H1 (cell line): ENCODE data around the gene CUBN. TPM values are rescaled to one million over a fixed set of nuclear protein-coding genes. Genes with fewer than 3 reads are reported as not detected.

Experiments used
- CTCF ChIA-PET: fragments of 300-600 bp; sonication (Branson Sonifier 250); formaldehyde crosslinking; loops from one replicate; lab custom pipeline; 2021; ENCODE audit not compliant: partially characterized antibody; lab: Charles Lee
- POLR2A ChIA-PET: fragments of 300-600 bp; sonication (Branson Sonifier 250); formaldehyde crosslinking; loops from one replicate; lab custom pipeline; 2021; ENCODE audit warnings: inconsistent platforms; ENCODE audit not compliant: partially characterized antibody; lab: Charles Lee
- DNase-seq, 2 experiments: peaks; one replicate each; pipeline versions ENCODE4 v3.0.0 to v3.0.0-alpha.2; 2010 to 2022; ENCODE audit warnings: low spot score in 2 of 2, low read depth in 1 of 2, mixed read lengths in 1 of 2
- FAIRE-seq: peaks from 2 replicates; lab custom pipeline; 2011; peaks lifted over from hg19 to GRCh38; lab: Jason Lieb, UNC
- H2AFZ ChIP-seq: 2 replicates; pipeline ENCODE4 v1.8.1; 2012; ENCODE audit warnings: low read length, inconsistent platforms
- H2AK5ac ChIP-seq: 2 replicates; pipeline ENCODE4 v1.6.1; 2013; ENCODE audit warnings: low read depth, low read length
- H2BK120ac ChIP-seq: replicated peaks from 2 replicates; pipeline ENCODE3; 2013; ENCODE audit warnings: low read depth, low read length, inconsistent platforms
- H2BK12ac ChIP-seq: 2 replicates; pipeline ENCODE4 v1.6.1; 2013; ENCODE audit warnings: low read depth, low read length
- H2BK15ac ChIP-seq: 2 replicates; pipeline ENCODE4 v1.6.1; 2013; ENCODE audit warnings: low read length
- H2BK20ac ChIP-seq: 2 replicates; pipeline ENCODE4 v1.6.1; 2013; ENCODE audit warnings: low read length
- H2BK5ac ChIP-seq: 2 replicates; pipeline ENCODE4 v1.6.1; 2013; ENCODE audit warnings: low read depth, low read length
- H3K14ac ChIP-seq: 2 replicates; pipeline ENCODE4 v1.6.1; 2013; ENCODE audit warnings: inconsistent platforms; ENCODE audit not compliant: insufficient read length
- H3K18ac ChIP-seq: 2 replicates; pipeline ENCODE4 v1.6.1; 2013; ENCODE audit warnings: low read length; ENCODE audit errors: extremely low read depth
- H3K23ac ChIP-seq: 2 replicates; pipeline ENCODE4 v1.6.1; 2013; ENCODE audit warnings: inconsistent platforms; ENCODE audit not compliant: insufficient read length
- H3K23me2 ChIP-seq: 2 replicates; pipeline ENCODE4 v1.6.1; 2013; ENCODE audit warnings: low read depth, low read length
- H3K27ac ChIP-seq: 2 replicates; pipeline ENCODE4 v1.6.1; 2011; ENCODE audit warnings: low read depth, low read length, inconsistent platforms
- H3K27me3 ChIP-seq, 4 experiments: replicated peaks in 1 of 4; 1 replicate in 1 of 4; 2 replicates in 3 of 4; pipeline versions ENCODE4 v1.6.1 to v1.8.1; 2011 to 2013; ENCODE audit warnings: low read length in 3 of 4, mild to moderate bottlenecking in 3 of 4, inconsistent platforms in 2 of 4, mixed read lengths in 2 of 4, moderate library complexity in 1 of 4; ENCODE audit not compliant: control insufficient read depth in 3 of 4, insufficient read depth in 3 of 4; ENCODE audit errors: extremely low read depth in 1 of 4
- H3K36me3 ChIP-seq, 4 experiments: 2 replicates each; pipeline versions ENCODE4 v1.6.1 to v1.8.1; 2011 to 2013; ENCODE audit warnings: mild to moderate bottlenecking in 4 of 4, low read length in 3 of 4, moderate library complexity in 2 of 4, control low read depth in 1 of 4, inconsistent platforms in 1 of 4; ENCODE audit not compliant: insufficient read depth in 4 of 4, control insufficient read depth in 2 of 4
- H3K4ac ChIP-seq: replicated peaks from 2 replicates; pipeline ENCODE3; 2013; ENCODE audit warnings: low read length, low read depth, mixed read lengths, inconsistent platforms; ENCODE audit not compliant: insufficient read length
- H3K4me1 ChIP-seq, 4 experiments: replicated peaks in 1 of 4; 1 replicate in 1 of 4; 2 replicates in 3 of 4; pipeline versions ENCODE4 v1.6.1 to v1.8.1; 2011 to 2013; ENCODE audit warnings: low read length in 3 of 4, inconsistent platforms in 2 of 4, mixed read lengths in 1 of 4; ENCODE audit not compliant: insufficient read depth in 4 of 4, control insufficient read depth in 3 of 4
- H3K4me2 ChIP-seq, 2 experiments: 2 replicates each; pipeline versions ENCODE4 v1.6.1 to v1.8.1; 2011 to 2013; ENCODE audit warnings: low read depth in 2 of 2, low read length in 2 of 2, control low read depth in 1 of 2, inconsistent platforms in 1 of 2, mild to moderate bottlenecking in 1 of 2; ENCODE audit not compliant: insufficient read depth in 1 of 2
- H3K4me3 ChIP-seq, 4 experiments: fragments of 200-600, 300-600 bp in 1 of 4; sonication (generic), shearing (Covaris generic), sonication (Bioruptor Twin) in 1 of 4; 2 replicates each; pipeline versions ENCODE4 v1.5.1 to v1.8.1; 2011 to 2016; ENCODE audit warnings: low read length in 4 of 4, low read depth in 3 of 4, control low read depth in 2 of 4, inconsistent platforms in 2 of 4, mild to moderate bottlenecking in 2 of 4, mixed read lengths in 1 of 4, moderate library complexity in 1 of 4; ENCODE audit not compliant: insufficient read depth in 2 of 4; ENCODE audit errors: extremely low read depth in 1 of 4
- H3K56ac ChIP-seq: replicated peaks from 2 replicates; pipeline ENCODE3; 2013; ENCODE audit warnings: low read depth, mild to moderate bottlenecking, mixed read lengths, low read length, inconsistent platforms; ENCODE audit not compliant: insufficient read length
- H3K79me1 ChIP-seq: 2 replicates; pipeline ENCODE4 v1.6.1; 2013; ENCODE audit warnings: low read depth, low read length, control low read depth
- H3K79me2 ChIP-seq, 2 experiments: 2 replicates each; pipeline versions ENCODE4 v1.6.1 to v1.8.1; 2012 to 2013; ENCODE audit warnings: low read length in 2 of 2, mild to moderate bottlenecking in 2 of 2, inconsistent platforms in 1 of 2; ENCODE audit not compliant: insufficient read depth in 2 of 2, control insufficient read depth in 1 of 2
- H3K9ac ChIP-seq, 4 experiments: replicated peaks in 1 of 4; 1 replicate in 1 of 4; 2 replicates in 3 of 4; pipeline versions ENCODE4 v1.6.1 to v1.8.1; 2011 to 2013; ENCODE audit warnings: low read depth in 3 of 4, low read length in 3 of 4, control low read depth in 2 of 4, mild to moderate bottlenecking in 2 of 4, moderate library complexity in 2 of 4, inconsistent platforms in 1 of 4; ENCODE audit errors: extremely low read depth in 1 of 4
- H3K9me3 ChIP-seq, 2 experiments: 2 replicates each; pipeline versions ENCODE4 v1.6.1 to v1.8.1; 2012 to 2013; ENCODE audit warnings: mild to moderate bottlenecking in 2 of 2, moderate library complexity in 2 of 2, control low read depth in 1 of 2, inconsistent platforms in 1 of 2, low read depth in 1 of 2, low read length in 1 of 2, mixed read lengths in 1 of 2; ENCODE audit not compliant: insufficient read depth in 2 of 2
- H4K20me1 ChIP-seq, 2 experiments: replicated peaks in 1 of 2; 2 replicates each; pipeline versions ENCODE3 to v1.8.1; 2011 to 2013; ENCODE audit warnings: inconsistent platforms in 2 of 2, low read length in 2 of 2, mild to moderate bottlenecking in 1 of 2; ENCODE audit not compliant: insufficient read depth in 2 of 2, control insufficient read depth in 1 of 2
- H4K5ac ChIP-seq: 2 replicates; pipeline ENCODE4 v1.6.1; 2013; ENCODE audit warnings: low read length, low read depth, mixed read lengths, inconsistent platforms; ENCODE audit not compliant: insufficient read length
- H4K8ac ChIP-seq: 2 replicates; pipeline ENCODE4 v1.8.0; 2013; ENCODE audit warnings: mild to moderate bottlenecking, moderate library complexity, low read length, inconsistent platforms; ENCODE audit not compliant: insufficient read depth; ENCODE audit errors: extremely low read depth
- H4K91ac ChIP-seq: replicated peaks from 2 replicates; pipeline ENCODE3; 2013; ENCODE audit warnings: low read length, mixed read lengths, inconsistent platforms; ENCODE audit not compliant: insufficient read length
- ATF3 ChIP-seq: IDR thresholded peaks from 2 replicates; pipeline ENCODE4 v1.6.1; 2011; ENCODE audit warnings: low read depth, mild to moderate bottlenecking, low read length; ENCODE audit not compliant: insufficient read depth
- CHD2 ChIP-seq: IDR thresholded peaks from 2 replicates; pipeline ENCODE4 v1.6.1; 2012; ENCODE audit warnings: low read length, improper control_type of control experiment
- EGR1 ChIP-seq: IDR thresholded peaks from 2 replicates; pipeline ENCODE4 v1.6.1; 2011; ENCODE audit warnings: low read depth, low read length, borderline replicate concordance
- KDM1A ChIP-seq: fragments of 200-600, 300-600 bp; sonication (generic); IDR thresholded peaks from 2 replicates; pipeline ENCODE4 v1.7.1; 2016; ENCODE audit warnings: mild to moderate bottlenecking, low read length, borderline replicate concordance
- KDM4A ChIP-seq: IDR thresholded peaks from one replicate; pipeline ENCODE4 v1.7.1; 2012; ENCODE audit warnings: low read depth, mild to moderate bottlenecking, moderate library complexity, low read length, inconsistent platforms; ENCODE audit not compliant: severe bottlenecking
- KDM5A ChIP-seq: fragments of 200-600 bp; IDR thresholded peaks from 2 replicates; pipeline ENCODE4 v1.7.1; 2012; ENCODE audit warnings: mild to moderate bottlenecking, low read length, inconsistent platforms, mixed read lengths
- POLR2A ChIP-seq, 2 experiments: IDR thresholded peaks; 1 replicate in 1 of 2; 2 replicates in 1 of 2; pipeline ENCODE4 v1.6.1; 2011; ENCODE audit warnings: low read depth in 2 of 2, low read length in 2 of 2, mild to moderate bottlenecking in 2 of 2; ENCODE audit errors: control extremely low read depth in 1 of 2
- RNF2 ChIP-seq: fragments of 200-900, 300-1000 bp; sonication (generic); IDR thresholded peaks from 2 replicates; pipeline ENCODE4 v1.7.1; 2016; ENCODE audit warnings: borderline replicate concordance, low read depth, mild to moderate bottlenecking, antibody characterized with exemption, low read length; ENCODE audit not compliant: poor library complexity, severe bottlenecking; ENCODE audit errors: missing control alignments
- SIRT6 ChIP-seq: IDR thresholded peaks from one replicate; pipeline ENCODE4 v1.7.1; 2012; ENCODE audit warnings: low read length, inconsistent platforms
- SIX5 ChIP-seq: IDR thresholded peaks from 2 replicates; pipeline ENCODE4 v1.6.1; 2011; ENCODE audit warnings: mild to moderate bottlenecking, low read depth, low read length
- SP1 ChIP-seq: IDR thresholded peaks from 2 replicates; pipeline ENCODE4 v1.6.1; 2011; ENCODE audit warnings: low read depth, low read length
- TAF1 ChIP-seq: IDR thresholded peaks from 2 replicates; pipeline ENCODE4 v1.6.1; 2011; ENCODE audit warnings: mild to moderate bottlenecking, low read depth, low read length
- TCF12 ChIP-seq: IDR thresholded peaks from 2 replicates; pipeline ENCODE4 v1.6.1; 2011; ENCODE audit warnings: low read depth, mild to moderate bottlenecking, low read length
- USF2 ChIP-seq: IDR thresholded peaks from 2 replicates; pipeline ENCODE4 v1.6.1; 2011; ENCODE audit warnings: low read length, improper control_type of control experiment
- WGBS, 2 experiments: shearing (Covaris generic) in 1 of 2; methylation state at CpG; one replicate each; pipeline versions ENCODE4 v1.1.6 to v1.1.7; 2013 to 2015; ENCODE audit warnings: low lambda C conversion rate in 2 of 2, mixed read lengths in 2 of 2, inconsistent platforms in 1 of 2, low coverage in 1 of 2, missing lambda C conversion rate in 1 of 2; ENCODE audit not compliant: insufficient replicate concordance in 2 of 2, insufficient coverage in 1 of 2, insufficient read length in 1 of 2; ENCODE audit errors: extremely low coverage in 1 of 2, missing lambda C conversion rate in 1 of 2; 5-methylcytosine and 5-hydroxymethylcytosine counted together
- polyA plus RNA-seq, 7 experiments: library from polyadenylated mRNA; depleted of rRNA in 3 of 7; stranded (reverse) in 5 of 7; unstranded in 2 of 7; fragments of >200 nt in 5 of 7; fragments of 200-250 nt in 2 of 7; gene quantifications; 1 replicate in 5 of 7; 2 replicates in 1 of 7; 4 replicates in 1 of 7; pipeline versions ENCODE4 v1.2.1 to v1.2.3, GENCODE V29; 2011 to 2013; ENCODE audit warnings: missing spikeins in 2 of 7, mixed read lengths in 2 of 7
- total RNA-seq: library from RNA; stranded (reverse); fragmentation: NEBNext Ultra II Directional; extraction: Animal tissue kit (Norgen Biotek cat#: 25700); gene quantifications from 2 replicates; pipeline ENCODE4 v1.2.1, GENCODE V29; 2021

The CUBN gene
- total and polyA plus RNA-seq, 2 of the 8 experiments (the other 6 are each of a cell fraction or from before 2014, with no cell fraction given), result 0.04 to 0.08 TPM

- WGBS, 2 experiments, result 92% methylated on average over 5 of the region's 5 CpGs; no CpG with 5 or more reads in 1 of the 2 experiments
- no peaks in the 10 kb centered on the region for H4K20me1 ChIP-seq
- ChIA-PET POLR2A (no interaction called here), CTCF (interaction anchor here (0.7 to 1.4 kb wide), 9 partner anchors 13 to 190 kb away, joined by 3 to 7 read pairs (median 4); no protein-coding TSS in a partner anchor)
- no peak overlapping the region for H2BK15ac ChIP-seq
- no peaks in the 10 kb centered on the region for H3K79me1 ChIP-seq
- no peak overlapping the region for H4K8ac ChIP-seq
- H4K91ac ChIP-seq, result no peak overlapping the region
- H3K79me2 ChIP-seq, result no peaks in the 10 kb centered on the region
- DNase-seq (no peak), FAIRE-seq (no peak)
- H3K4me3 ChIP-seq, result no peak overlapping the region
- no peak overlapping the region for H3K14ac ChIP-seq
- no peak overlapping the region for H3K18ac ChIP-seq
- H3K4me2 ChIP-seq, result no peak overlapping the region
- no peaks in the 10 kb centered on the region for H3K36me3 ChIP-seq
- no peak overlapping the region for H4K5ac ChIP-seq
- H2BK5ac ChIP-seq, result no peak overlapping the region
- no peaks in the 10 kb centered on the region for H3K23me2 ChIP-seq
- H3K9me3 ChIP-seq, result no peaks in the 10 kb centered on the region
- H2BK20ac ChIP-seq, result no peak overlapping the region
- no peak overlapping the region for H3K23ac ChIP-seq
- H3K27me3 ChIP-seq, result no peaks in the 10 kb centered on the region
- H2AFZ ChIP-seq, result no peak overlapping the region
- no peak overlapping the region for H3K27ac ChIP-seq
- H2AK5ac ChIP-seq, result no peak overlapping the region
- no peak overlapping the region for H3K56ac ChIP-seq
- peaks cover 2 to 5% (median 3%) of the 10 kb centered on the region in 4 experiments; a peak in 4 of 7 replicates for H3K4me1 ChIP-seq
- no peak overlapping the region for H3K4ac ChIP-seq
- H3K9ac ChIP-seq, result no peak overlapping the region
- H2BK120ac ChIP-seq, result no peak overlapping the region
- H2BK12ac ChIP-seq, result no peak overlapping the region
- TF ChIP-seq TCF12 (no peak), EGR1 (no peak), RNF2 (no peak), SP1 (no peak), KDM4A (no peak), SIRT6 (no peak), ATF3 (no peak), POLR2A (IDR thresholded peaks at IDR 0.05; ENCODE audit: control extremely low read depth in 1 of 2, low read depth in 2 of 2, low read length in 2 of 2) (no peak), KDM5A (no peak), CHD2 (no peak), USF2 (no peak), TAF1 (no peak), SIX5 (no peak), KDM1A (no peak)
Measured at GRCh38 chr10:16953270-16953669, 176.3 kb downstream of the CUBN start.
